ENCODE data around the gene EWSR1. TPM values are rescaled to one million over a fixed set of nuclear protein-coding genes. Genes with fewer than 3 reads are reported as not detected.
A peak's percentile ranks its signal among the peaks of the same experiment; 100 is the strongest.
"Not testable (repeated sequence)": the region's sequence is repeated elsewhere in the genome, so short reads cannot be mapped to it uniquely, and the experiment has no call there.

Gene EWSR1, protein sequence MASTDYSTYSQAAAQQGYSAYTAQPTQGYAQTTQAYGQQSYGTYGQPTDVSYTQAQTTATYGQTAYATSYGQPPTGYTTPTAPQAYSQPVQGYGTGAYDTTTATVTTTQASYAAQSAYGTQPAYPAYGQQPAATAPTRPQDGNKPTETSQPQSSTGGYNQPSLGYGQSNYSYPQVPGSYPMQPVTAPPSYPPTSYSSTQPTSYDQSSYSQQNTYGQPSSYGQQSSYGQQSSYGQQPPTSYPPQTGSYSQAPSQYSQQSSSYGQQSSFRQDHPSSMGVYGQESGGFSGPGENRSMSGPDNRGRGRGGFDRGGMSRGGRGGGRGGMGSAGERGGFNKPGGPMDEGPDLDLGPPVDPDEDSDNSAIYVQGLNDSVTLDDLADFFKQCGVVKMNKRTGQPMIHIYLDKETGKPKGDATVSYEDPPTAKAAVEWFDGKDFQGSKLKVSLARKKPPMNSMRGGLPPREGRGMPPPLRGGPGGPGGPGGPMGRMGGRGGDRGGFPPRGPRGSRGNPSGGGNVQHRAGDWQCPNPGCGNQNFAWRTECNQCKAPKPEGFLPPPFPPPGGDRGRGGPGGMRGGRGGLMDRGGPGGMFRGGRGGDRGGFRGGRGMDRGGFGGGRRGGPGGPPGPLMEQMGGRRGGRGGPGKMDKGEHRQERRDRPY
- 100 to 1,000 TPM in 3 of 4 donors, 10 to 100 TPM in 1; 78.5 to 230 (median 156) TPM for total RNA-seq
- polyA plus RNA-seq, result 100 to 1,000 TPM; 108 to 152 (median 127) TPM
- long read RNA-seq, donor 1, transcript EWSR1-206 (17 exons, 2,654 nt), result minor isoform, 32 of 146 reads
- long read RNA-seq, donor 1, transcript EWSR1-208 (18 exons, 2,189 nt), result minor isoform, 5 of 146 reads
- long read RNA-seq, donor 1, transcript EWSR1-207 (17 exons, 2,207 nt), result major isoform, 43 of 146 reads
- long read RNA-seq, donor 1, partial matches to known transcripts, result 35 of 146 reads
- long read RNA-seq, donor 1, other reads (novel, unspliced or antisense), result 27 of 146 reads
- long read RNA-seq, donor 2, transcript EWSR1-208 (18 exons, 2,189 nt), result minor isoform, 28 of 360 reads
- long read RNA-seq, donor 2, transcript EWSR1-206 (17 exons, 2,654 nt), result minor isoform, 55 of 360 reads
- long read RNA-seq, donor 2, transcript EWSR1-207 (17 exons, 2,207 nt), result major isoform, 88 of 360 reads
- long read RNA-seq, donor 2, partial matches to known transcripts, result 45 of 360 reads
- long read RNA-seq, donor 2, other reads (novel, unspliced or antisense), result 135 of 360 reads

GRCh38 chr22:29267858-29268510 lies at the start of gene EWSR1, which contains the start of gene RHBDD3:
EWSR1 (plus strand) TSS chr22:29268268; CDS start chr22:29268337, 69 bp downstream.
RHBDD3 (minus strand) TSS chr22:29267981; CDS start chr22:29265626, 2,355 bp downstream.
- 0 to 1% (median 0%) methylated on average over 55 to 67 of the region's 67 CpGs for WGBS, 3 donors
- no peaks in the 10 kb centered on the region for H3K27me3 ChIP-seq (ENCODE audit: insufficient read depth in 3 of 3, low read length in 2 of 3)
- H3K36me3 ChIP-seq (ENCODE audit: insufficient read depth in 1 of 2, low read depth in 1 of 2), result peaks cover 0 to 37% of the 10 kb centered on the region in 2 donors
- peak; percentile 89 to 94 (median 92) for ATAC-seq
- peaks cover 57% of the 10 kb centered on the region for H3K4me1 ChIP-seq
- peak; percentile 98 to 99 for DNase-seq
- peak within 1 kb of the TSS; percentile 100 for H3K27ac ChIP-seq
- peak within 1 kb of the TSS; percentile 94 for H3K4me3 ChIP-seq
- no peaks in the 10 kb centered on the region for H3K9me3 ChIP-seq
- intact Hi-C loops (cut with DNase I), result loop anchor here in 1 of 2 donors (5.0 kb wide), 1 partner anchor 39 kb away; the partner anchor contains the start of gene GAS2L1
- no peak for TF ChIP-seq CTCF (IDR thresholded peaks at IDR 0.05)

- no peak for ATAC-seq
- peak in 1 of 2 donors; percentile 33 for DNase-seq
- 87 to 90% (median 87%) methylated on average over 10 to 11 of the region's 11 CpGs for WGBS, 3 donors
- no peaks in the 10 kb centered on the region for H3K36me3 ChIP-seq (ENCODE audit: insufficient read depth in 1 of 2, low read depth in 1 of 2)
- intact Hi-C loops (cut with DNase I), result no loop called here
- no peaks in the 10 kb centered on the region for H3K27me3 ChIP-seq (ENCODE audit: insufficient read depth in 3 of 3, low read length in 2 of 3)
- TF ChIP-seq CTCF (IDR thresholded peaks at IDR 0.05), result no peak
- no peaks in the 10 kb centered on the region for H3K4me1 ChIP-seq
- H3K27ac ChIP-seq, result no peak overlapping the region
- H3K9me3 ChIP-seq, result no peaks in the 10 kb centered on the region
- H3K4me3 ChIP-seq, result no peak overlapping the region
Measured at GRCh38 chr22:29218758-29219408, 49.2 kb upstream of the EWSR1 start.

DNA sequence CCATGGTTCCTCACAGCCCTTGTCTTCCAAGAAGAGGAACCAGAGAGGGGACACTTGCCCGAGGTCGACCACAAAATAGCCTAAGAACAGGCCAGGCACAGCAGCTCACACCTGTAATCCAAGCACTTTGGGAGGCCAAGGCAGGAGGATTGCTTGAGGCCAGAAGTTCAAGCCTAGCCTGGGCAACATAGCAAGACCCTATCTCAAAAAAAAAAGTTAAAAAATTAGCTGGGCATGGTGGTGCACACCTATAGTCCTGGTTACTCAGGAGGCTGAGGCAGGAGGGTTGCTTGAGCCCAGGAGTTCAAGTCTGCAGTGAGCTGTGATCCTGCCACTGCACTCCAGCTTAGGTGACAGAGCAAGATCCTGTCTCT lies 48.7 kb upstream of the EWSR1 start:
- DNase-seq, ATAC-seq: not testable (repeated sequence)
- 63 to 85% (median 73%) methylated on average over 2 of the region's 2 CpGs for WGBS, 3 donors

DNA sequence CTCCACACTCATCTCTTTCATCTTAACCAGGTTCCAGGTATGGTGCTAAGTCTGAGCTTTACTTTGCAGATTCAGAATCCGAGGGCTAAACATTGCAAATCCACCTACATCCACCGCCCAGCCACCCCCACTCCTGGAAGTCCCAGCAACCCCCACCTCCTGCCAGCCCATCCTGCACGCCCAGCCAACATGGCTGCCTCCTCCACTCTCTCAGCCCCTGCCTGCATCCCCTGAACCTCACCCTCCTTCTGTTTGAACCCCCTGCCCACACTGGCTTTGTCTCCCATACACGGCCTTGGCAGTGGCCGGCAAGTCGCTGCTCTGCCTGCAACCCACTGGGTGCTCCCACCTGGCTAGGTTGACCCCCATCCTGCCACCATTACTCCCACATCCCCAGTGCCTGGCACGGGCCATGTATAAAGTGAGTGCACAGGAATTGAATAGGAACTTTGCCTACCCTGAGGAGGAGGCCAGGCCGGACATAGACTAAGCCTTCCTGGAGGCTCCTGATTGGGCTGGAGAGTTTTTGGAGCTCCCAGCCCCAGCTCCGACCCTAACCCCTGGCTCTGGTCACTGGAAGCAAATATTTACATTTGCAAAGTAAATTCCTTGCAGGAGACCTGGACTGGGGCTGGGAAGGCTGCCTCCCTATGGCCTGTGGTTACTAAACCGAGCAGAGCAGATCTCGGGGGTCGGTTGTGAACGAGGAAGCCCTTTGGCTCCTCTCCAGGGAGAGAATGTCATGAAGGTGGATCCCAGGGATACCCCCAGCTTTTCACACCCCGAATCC lies 48.0 kb upstream of the EWSR1 start:
- Histone ChIP-seq H3K27me3 (ENCODE audit: insufficient read depth in 3 of 3, low read length in 2 of 3) (peaks cover 0 to 4% (median 0%) of the 10 kb centered on the region in 3 donors), H3K4me3 (no peak overlapping the region), H3K9me3 (no peaks in the 10 kb centered on the region), H3K4me1 (no peaks in the 10 kb centered on the region), H3K27ac (no peak overlapping the region), H3K36me3 (ENCODE audit: insufficient read depth in 1 of 2, low read depth in 1 of 2) (no peaks in the 10 kb centered on the region)
- ATAC-seq, result no peak
- no peak for TF ChIP-seq CTCF (IDR thresholded peaks at IDR 0.05)
- 84 to 92% (median 91%) methylated on average over 14 of the region's 14 CpGs for WGBS, 3 donors
- no peak for DNase-seq
- intact Hi-C loops (cut with DNase I), result no loop called here

More for the DNA sequence above, 48.7 kb upstream of the EWSR1 start:
- H3K4me1 ChIP-seq; H3K9me3 ChIP-seq; H3K4me3 ChIP-seq; H3K27ac ChIP-seq; intact Hi-C loops (cut with DNase I); H3K36me3 ChIP-seq (ENCODE audit: insufficient read depth in 1 of 2, low read depth in 1 of 2); H3K27me3 ChIP-seq (ENCODE audit: insufficient read depth in 3 of 3, low read length in 2 of 3): not testable (repeated sequence)

All from psoas muscle (tissue), 8 donors.